GM23338 (cell line): ENCODE data around the gene NEFH. TPM values are rescaled to one million over a fixed set of nuclear protein-coding genes. Genes with fewer than 3 reads are reported as not detected.

Experiments used
- ATAC-seq: fragments of 200-7000 bp; cut with Tn5 transposase; 3 replicates; pipeline ENCODE4 v1.9.1; 2020
- DNase-seq: peaks from one replicate; pipeline ENCODE4 v3.0.0-alpha.2; 2015; ENCODE audit warnings: low spot score
- H2AFZ ChIP-seq: fragments of 200-600 bp; sonication (generic); 2 replicates; pipeline ENCODE4 v1.8.0; 2016; ENCODE audit warnings: antibody characterized with exemption, mild to moderate bottlenecking, moderate library complexity
- H3F3A ChIP-seq: fragments of 200-600 bp; sonication (generic); replicated peaks from 2 replicates; pipeline ENCODE4 v1.8.0; 2017; ENCODE audit warnings: antibody characterized with exemption, mixed run types, low read depth
- H3K27ac ChIP-seq: fragments of 200-600 bp; sonication (generic); 2 replicates; pipeline ENCODE4 v1.6.1; 2016; ENCODE audit warnings: low read depth
- H3K27me3 ChIP-seq: fragments of 200-600 bp; sonication (generic); 2 replicates; pipeline ENCODE4 v1.8.0; 2016; ENCODE audit warnings: mild to moderate bottlenecking, mixed run types, moderate library complexity; ENCODE audit not compliant: insufficient read depth
- H3K36me3 ChIP-seq: fragments of 200-600 bp; sonication (generic); 2 replicates; pipeline ENCODE4 v1.8.0; 2016; ENCODE audit warnings: mild to moderate bottlenecking; ENCODE audit not compliant: insufficient read depth
- H3K4me1 ChIP-seq: fragments of 200-600 bp; sonication (generic); 2 replicates; pipeline ENCODE4 v1.8.0; 2016; ENCODE audit warnings: mild to moderate bottlenecking, moderate library complexity; ENCODE audit not compliant: insufficient read depth
- H3K4me2 ChIP-seq: fragments of 200-600 bp; sonication (generic); 2 replicates; pipeline ENCODE4 v1.7.1; 2017; ENCODE audit warnings: mixed run types
- H3K4me3 ChIP-seq: fragments of 200-600 bp; sonication (generic); 2 replicates; pipeline ENCODE4 v1.6.1; 2016; ENCODE audit warnings: mixed run types
- H3K79me2 ChIP-seq: fragments of 200-600 bp; sonication (generic); replicated peaks from 2 replicates; pipeline ENCODE4 v1.8.0; 2017; ENCODE audit warnings: mild to moderate bottlenecking; ENCODE audit not compliant: insufficient read depth
- H3K9me2 ChIP-seq: fragments of 200-600 bp; sonication (generic); 2 replicates; pipeline ENCODE4 v1.8.0; 2017; ENCODE audit not compliant: insufficient read depth
- H4K20me1 ChIP-seq: fragments of 200-600 bp; sonication (generic); replicated peaks from 2 replicates; pipeline ENCODE4 v1.8.0; 2017; ENCODE audit warnings: mild to moderate bottlenecking; ENCODE audit not compliant: insufficient read depth
- H3K27ac Mint-ChIP-seq: 2 replicates; pipeline ENCODE4 v1.8.0; 2020; ENCODE audit warnings: inconsistent platforms, mild to moderate bottlenecking, moderate library complexity, mixed read lengths
- H3K27me3 Mint-ChIP-seq: 3 replicates; pipeline ENCODE4 v1.8.0; 2022; ENCODE audit warnings: low read depth, mild to moderate bottlenecking, moderate library complexity, mixed read lengths, inconsistent platforms; ENCODE audit not compliant: insufficient read depth, poor library complexity
- H3K36me3 Mint-ChIP-seq: 3 replicates; pipeline ENCODE4 v1.8.0; 2021; ENCODE audit warnings: low read depth, mild to moderate bottlenecking, inconsistent platforms, moderate library complexity, mixed read lengths
- H3K4me1 Mint-ChIP-seq: 3 replicates; pipeline ENCODE4 v1.8.0; 2020; ENCODE audit warnings: mild to moderate bottlenecking, inconsistent platforms, mixed read lengths
- H3K4me3 Mint-ChIP-seq: 3 replicates; pipeline ENCODE4 v1.8.0; 2021; ENCODE audit warnings: moderate library complexity, mild to moderate bottlenecking, inconsistent platforms, mixed read lengths
- H3K9me3 Mint-ChIP-seq: 3 replicates; pipeline ENCODE4 v1.8.0; 2020; ENCODE audit warnings: moderate library complexity, mild to moderate bottlenecking, inconsistent platforms, mixed read lengths
- EZH2phosphoT487 ChIP-seq: fragments of 200-600 bp; sonication (generic); IDR thresholded peaks from one replicate; pipeline ENCODE4 v1.8.1; 2018; ENCODE audit warnings: antibody characterized with exemption; ENCODE audit not compliant: unreplicated experiment
- POLR2AphosphoS5 ChIP-seq: IDR thresholded peaks from 2 replicates; pipeline ENCODE4 v1.6.1; 2016; ENCODE audit warnings: antibody characterized with exemption, low read depth
- STAT1 ChIP-seq: IDR thresholded peaks from one replicate; pipeline ENCODE4 v1.6.1; 2016; ENCODE audit warnings: antibody characterized with exemption; ENCODE audit not compliant: unreplicated experiment
- ZNF114 ChIP-seq: fragments of 250-450 bp; sonication (Bioruptor Pico); IDR thresholded peaks from 2 replicates; pipeline ENCODE4 v1.5.0; 2020; ENCODE audit warnings: mild to moderate bottlenecking, moderate library complexity
- ZNF331 ChIP-seq: fragments of 250-450 bp; sonication (Bioruptor Pico); IDR thresholded peaks from 2 replicates; pipeline ENCODE4 v1.5.0; 2020; ENCODE audit warnings: low read depth, mild to moderate bottlenecking, moderate library complexity
- polyA plus RNA-seq: library from polyadenylated mRNA; unstranded; fragments of >200 nt; fragmentation: Nextera tagmentation; extraction: Ambion mirVana; gene quantifications from 2 replicates; pipeline ENCODE4 v1.2.1, GENCODE V29; 2016
- total RNA-seq: library from RNA; depleted of rRNA; stranded (reverse); fragments of >200 nt; shearing (Covaris generic); gene quantifications from 2 replicates; pipeline ENCODE4 v1.2.3, GENCODE V29; 2014
- TF ChIP-seq, protein P1 (sequence below): fragments of 250-450 bp; sonication (Bioruptor Pico); IDR thresholded peaks from 2 replicates; pipeline ENCODE4 v1.5.0; 2020; ENCODE audit warnings: mild to moderate bottlenecking, moderate library complexity
- TF ChIP-seq, protein P2 (sequence below): IDR thresholded peaks from 2 replicates; pipeline ENCODE4 v1.6.1; 2016; ENCODE audit warnings: antibody characterized with exemption
- TF ChIP-seq, protein P3 (sequence below): IDR thresholded peaks from one replicate; pipeline ENCODE4 v1.6.1; 2018; ENCODE audit warnings: antibody characterized with exemption; ENCODE audit not compliant: unreplicated experiment

NEFH gene
- total and polyA plus RNA-seq, 2 experiments from 2014 or later, result 2.4 to 6.3 TPM

DNA sequence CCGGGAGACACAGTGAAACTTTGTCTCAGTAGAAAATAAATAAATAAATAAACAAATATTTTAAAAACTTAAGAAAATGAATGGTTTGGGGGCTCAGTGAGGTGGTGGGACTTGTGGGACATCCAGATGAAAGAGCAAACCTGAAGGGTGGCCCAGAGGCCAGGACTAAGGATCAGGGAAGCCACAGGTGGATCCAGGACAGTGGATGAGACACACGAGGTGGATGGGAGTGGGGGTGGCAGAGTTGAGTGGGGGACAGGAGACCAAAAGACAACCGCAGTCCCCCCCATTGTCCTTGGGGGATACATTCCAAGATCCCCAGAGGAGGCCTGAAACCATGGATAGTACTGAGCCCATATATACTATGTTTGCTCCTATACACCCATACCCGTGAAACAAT, 34.5 kb upstream of the NEFH start (continued):
- TF ChIP-seq, protein P1, sequence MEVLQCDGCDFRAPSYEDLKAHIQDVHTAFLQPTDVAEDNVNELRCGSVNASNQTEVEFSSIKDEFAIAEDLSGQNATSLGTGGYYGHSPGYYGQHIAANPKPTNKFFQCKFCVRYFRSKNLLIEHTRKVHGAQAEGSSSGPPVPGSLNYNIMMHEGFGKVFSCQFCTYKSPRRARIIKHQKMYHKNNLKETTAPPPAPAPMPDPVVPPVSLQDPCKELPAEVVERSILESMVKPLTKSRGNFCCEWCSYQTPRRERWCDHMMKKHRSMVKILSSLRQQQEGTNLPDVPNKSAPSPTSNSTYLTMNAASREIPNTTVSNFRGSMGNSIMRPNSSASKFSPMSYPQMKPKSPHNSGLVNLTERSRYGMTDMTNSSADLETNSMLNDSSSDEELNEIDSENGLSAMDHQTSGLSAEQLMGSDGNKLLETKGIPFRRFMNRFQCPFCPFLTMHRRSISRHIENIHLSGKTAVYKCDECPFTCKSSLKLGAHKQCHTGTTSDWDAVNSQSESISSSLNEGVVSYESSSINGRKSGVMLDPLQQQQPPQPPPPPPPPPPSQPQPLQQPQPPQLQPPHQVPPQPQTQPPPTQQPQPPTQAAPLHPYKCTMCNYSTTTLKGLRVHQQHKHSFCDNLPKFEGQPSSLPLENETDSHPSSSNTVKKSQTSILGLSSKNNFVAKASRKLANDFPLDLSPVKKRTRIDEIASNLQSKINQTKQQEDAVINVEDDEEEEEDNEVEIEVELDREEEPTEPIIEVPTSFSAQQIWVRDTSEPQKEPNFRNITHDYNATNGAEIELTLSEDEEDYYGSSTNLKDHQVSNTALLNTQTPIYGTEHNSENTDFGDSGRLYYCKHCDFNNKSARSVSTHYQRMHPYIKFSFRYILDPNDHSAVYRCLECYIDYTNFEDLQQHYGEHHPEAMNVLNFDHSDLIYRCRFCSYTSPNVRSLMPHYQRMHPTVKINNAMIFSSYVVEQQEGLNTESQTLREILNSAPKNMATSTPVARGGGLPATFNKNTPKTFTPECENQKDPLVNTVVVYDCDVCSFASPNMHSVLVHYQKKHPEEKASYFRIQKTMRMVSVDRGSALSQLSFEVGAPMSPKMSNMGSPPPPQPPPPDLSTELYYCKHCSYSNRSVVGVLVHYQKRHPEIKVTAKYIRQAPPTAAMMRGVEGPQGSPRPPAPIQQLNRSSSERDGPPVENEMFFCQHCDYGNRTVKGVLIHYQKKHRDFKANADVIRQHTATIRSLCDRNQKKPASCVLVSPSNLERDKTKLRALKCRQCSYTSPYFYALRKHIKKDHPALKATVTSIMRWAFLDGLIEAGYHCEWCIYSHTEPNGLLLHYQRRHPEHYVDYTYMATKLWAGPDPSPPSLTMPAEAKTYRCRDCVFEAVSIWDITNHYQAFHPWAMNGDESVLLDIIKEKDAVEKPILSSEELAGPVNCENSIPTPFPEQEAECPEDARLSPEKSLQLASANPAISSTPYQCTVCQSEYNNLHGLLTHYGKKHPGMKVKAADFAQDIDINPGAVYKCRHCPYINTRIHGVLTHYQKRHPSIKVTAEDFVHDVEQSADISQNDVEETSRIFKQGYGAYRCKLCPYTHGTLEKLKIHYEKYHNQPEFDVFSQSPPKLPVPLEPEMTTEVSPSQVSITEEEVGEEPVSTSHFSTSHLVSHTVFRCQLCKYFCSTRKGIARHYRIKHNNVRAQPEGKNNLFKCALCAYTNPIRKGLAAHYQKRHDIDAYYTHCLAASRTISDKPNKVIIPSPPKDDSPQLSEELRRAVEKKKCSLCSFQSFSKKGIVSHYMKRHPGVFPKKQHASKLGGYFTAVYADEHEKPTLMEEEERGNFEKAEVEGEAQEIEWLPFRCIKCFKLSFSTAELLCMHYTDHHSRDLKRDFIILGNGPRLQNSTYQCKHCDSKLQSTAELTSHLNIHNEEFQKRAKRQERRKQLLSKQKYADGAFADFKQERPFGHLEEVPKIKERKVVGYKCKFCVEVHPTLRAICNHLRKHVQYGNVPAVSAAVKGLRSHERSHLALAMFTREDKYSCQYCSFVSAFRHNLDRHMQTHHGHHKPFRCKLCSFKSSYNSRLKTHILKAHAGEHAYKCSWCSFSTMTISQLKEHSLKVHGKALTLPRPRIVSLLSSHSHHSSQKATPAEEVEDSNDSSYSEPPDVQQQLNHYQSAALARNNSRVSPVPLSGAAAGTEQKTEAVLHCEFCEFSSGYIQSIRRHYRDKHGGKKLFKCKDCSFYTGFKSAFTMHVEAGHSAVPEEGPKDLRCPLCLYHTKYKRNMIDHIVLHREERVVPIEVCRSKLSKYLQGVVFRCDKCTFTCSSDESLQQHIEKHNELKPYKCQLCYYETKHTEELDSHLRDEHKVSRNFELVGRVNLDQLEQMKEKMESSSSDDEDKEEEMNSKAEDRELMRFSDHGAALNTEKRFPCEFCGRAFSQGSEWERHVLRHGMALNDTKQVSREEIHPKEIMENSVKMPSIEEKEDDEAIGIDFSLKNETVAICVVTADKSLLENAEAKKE (CRISPR knock-in tag), result no peak

DNA sequence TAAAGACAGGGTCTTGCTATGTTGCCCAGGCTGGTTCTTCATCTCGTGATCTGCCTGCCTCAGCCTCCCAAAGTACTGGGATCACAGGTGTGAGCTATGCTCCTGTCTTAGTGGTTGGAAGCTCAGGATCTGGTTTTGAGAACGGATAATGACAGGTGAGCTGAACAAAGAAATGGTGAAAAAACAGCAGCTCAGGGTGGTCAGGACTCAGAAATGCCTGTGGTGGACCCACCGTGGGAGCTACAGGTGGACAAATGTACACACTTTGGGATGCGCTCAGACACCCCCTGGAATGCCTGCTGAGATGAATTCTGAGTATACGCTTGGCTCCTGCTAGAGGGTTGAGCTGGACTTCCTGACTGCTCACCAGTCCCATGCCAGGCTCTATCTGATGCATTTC, 32.1 kb upstream of the NEFH start:
- Histone ChIP-seq H3K27me3 (no peaks in the 10 kb centered on the region), H3K36me3 (no peaks in the 10 kb centered on the region), H3K4me2 (no peak overlapping the region), H3K4me1 (no peaks in the 10 kb centered on the region), H3K79me2 (no peaks in the 10 kb centered on the region), H4K20me1 (no peaks in the 10 kb centered on the region), H3F3A (no peaks in the 10 kb centered on the region), H3K9me2 (no peaks in the 10 kb centered on the region), H3K4me3 (no peak overlapping the region), H3K27ac (no peak overlapping the region), H2AFZ (no peak overlapping the region)
- no peaks in the 10 kb centered on the region for H3K27me3 Mint-ChIP-seq
- DNase-seq (no peak), ATAC-seq (no peak)
- TF ChIP-seq, protein P2, sequence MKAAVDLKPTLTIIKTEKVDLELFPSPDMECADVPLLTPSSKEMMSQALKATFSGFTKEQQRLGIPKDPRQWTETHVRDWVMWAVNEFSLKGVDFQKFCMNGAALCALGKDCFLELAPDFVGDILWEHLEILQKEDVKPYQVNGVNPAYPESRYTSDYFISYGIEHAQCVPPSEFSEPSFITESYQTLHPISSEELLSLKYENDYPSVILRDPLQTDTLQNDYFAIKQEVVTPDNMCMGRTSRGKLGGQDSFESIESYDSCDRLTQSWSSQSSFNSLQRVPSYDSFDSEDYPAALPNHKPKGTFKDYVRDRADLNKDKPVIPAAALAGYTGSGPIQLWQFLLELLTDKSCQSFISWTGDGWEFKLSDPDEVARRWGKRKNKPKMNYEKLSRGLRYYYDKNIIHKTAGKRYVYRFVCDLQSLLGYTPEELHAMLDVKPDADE, result no peak
- TF ChIP-seq EZH2phosphoT487 (no peak), ZNF331 (CRISPR knock-in tag) (no peak), STAT1 (no peak), POLR2AphosphoS5 (no peak), ZNF114 (no peak)
- TF ChIP-seq, protein P3, sequence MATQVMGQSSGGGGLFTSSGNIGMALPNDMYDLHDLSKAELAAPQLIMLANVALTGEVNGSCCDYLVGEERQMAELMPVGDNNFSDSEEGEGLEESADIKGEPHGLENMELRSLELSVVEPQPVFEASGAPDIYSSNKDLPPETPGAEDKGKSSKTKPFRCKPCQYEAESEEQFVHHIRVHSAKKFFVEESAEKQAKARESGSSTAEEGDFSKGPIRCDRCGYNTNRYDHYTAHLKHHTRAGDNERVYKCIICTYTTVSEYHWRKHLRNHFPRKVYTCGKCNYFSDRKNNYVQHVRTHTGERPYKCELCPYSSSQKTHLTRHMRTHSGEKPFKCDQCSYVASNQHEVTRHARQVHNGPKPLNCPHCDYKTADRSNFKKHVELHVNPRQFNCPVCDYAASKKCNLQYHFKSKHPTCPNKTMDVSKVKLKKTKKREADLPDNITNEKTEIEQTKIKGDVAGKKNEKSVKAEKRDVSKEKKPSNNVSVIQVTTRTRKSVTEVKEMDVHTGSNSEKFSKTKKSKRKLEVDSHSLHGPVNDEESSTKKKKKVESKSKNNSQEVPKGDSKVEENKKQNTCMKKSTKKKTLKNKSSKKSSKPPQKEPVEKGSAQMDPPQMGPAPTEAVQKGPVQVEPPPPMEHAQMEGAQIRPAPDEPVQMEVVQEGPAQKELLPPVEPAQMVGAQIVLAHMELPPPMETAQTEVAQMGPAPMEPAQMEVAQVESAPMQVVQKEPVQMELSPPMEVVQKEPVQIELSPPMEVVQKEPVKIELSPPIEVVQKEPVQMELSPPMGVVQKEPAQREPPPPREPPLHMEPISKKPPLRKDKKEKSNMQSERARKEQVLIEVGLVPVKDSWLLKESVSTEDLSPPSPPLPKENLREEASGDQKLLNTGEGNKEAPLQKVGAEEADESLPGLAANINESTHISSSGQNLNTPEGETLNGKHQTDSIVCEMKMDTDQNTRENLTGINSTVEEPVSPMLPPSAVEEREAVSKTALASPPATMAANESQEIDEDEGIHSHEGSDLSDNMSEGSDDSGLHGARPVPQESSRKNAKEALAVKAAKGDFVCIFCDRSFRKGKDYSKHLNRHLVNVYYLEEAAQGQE, result no peak
- H3K4me3 Mint-ChIP-seq, result no peak overlapping the region
- no peaks in the 10 kb centered on the region for H3K36me3 Mint-ChIP-seq
- no peaks in the 10 kb centered on the region for H3K9me3 Mint-ChIP-seq
- no peak overlapping the region for H3K27ac Mint-ChIP-seq
- peaks cover 6% of the 10 kb centered on the region; the same call in 2 of the 3 replicates for H3K4me1 Mint-ChIP-seq
